SK-N-MC (cell line): ENCODE measurements around the gene PROSER3.

Experiments
- DNase-seq: peaks from one replicate; pipeline ENCODE4 v3.0.0-alpha.2; 2011; ENCODE audit warnings: low read depth, low spot score
- H3K27ac ChIP-seq: fragments of 200-600 bp; sonication (generic); 2 replicates; pipeline ENCODE4 v1.5.1; 2016; ENCODE audit warnings: mixed run types
- H3K36me3 ChIP-seq: fragments of 200-600 bp; sonication (generic); 2 replicates; pipeline ENCODE4 v1.6.1; 2017; ENCODE audit warnings: antibody characterized with exemption, low read length, mixed read lengths; ENCODE audit not compliant: insufficient read depth
- H3K4me3 ChIP-seq: fragments of 200-600 bp; sonication (generic); 2 replicates; pipeline ENCODE4 v1.5.1; 2016
- H3K9ac ChIP-seq: fragments of 200-600 bp; sonication (generic); 2 replicates; pipeline ENCODE4 v1.8.0; 2017; ENCODE audit warnings: mixed run types, mixed read lengths; ENCODE audit not compliant: insufficient read length
- H3K9me3 ChIP-seq: fragments of 200-600 bp; sonication (generic); 2 replicates; pipeline ENCODE4 v1.6.1; 2017; ENCODE audit warnings: low read depth, mild to moderate bottlenecking, antibody characterized with exemption, low read length, moderate library complexity, mixed read lengths
- EZH2 ChIP-seq: fragments of 200-600 bp; sonication (generic); IDR thresholded peaks from one replicate; pipeline ENCODE4 v1.6.1; 2017; ENCODE audit warnings: antibody characterized with exemption
- FOXP2 ChIP-seq: optimal IDR thresholded peaks from 2 replicates; pipeline ENCODE3; 2011; ENCODE audit warnings: mild to moderate bottlenecking, moderate library complexity; ENCODE audit not compliant: insufficient read depth; ENCODE audit errors: extremely low read length, control extremely low read depth
- POLR2AphosphoS5 ChIP-seq: IDR thresholded peaks from 2 replicates; pipeline ENCODE4 v1.6.1; 2012; ENCODE audit warnings: mild to moderate bottlenecking, low read depth, low read length, borderline replicate concordance

Gene PROSER3

DNA sequence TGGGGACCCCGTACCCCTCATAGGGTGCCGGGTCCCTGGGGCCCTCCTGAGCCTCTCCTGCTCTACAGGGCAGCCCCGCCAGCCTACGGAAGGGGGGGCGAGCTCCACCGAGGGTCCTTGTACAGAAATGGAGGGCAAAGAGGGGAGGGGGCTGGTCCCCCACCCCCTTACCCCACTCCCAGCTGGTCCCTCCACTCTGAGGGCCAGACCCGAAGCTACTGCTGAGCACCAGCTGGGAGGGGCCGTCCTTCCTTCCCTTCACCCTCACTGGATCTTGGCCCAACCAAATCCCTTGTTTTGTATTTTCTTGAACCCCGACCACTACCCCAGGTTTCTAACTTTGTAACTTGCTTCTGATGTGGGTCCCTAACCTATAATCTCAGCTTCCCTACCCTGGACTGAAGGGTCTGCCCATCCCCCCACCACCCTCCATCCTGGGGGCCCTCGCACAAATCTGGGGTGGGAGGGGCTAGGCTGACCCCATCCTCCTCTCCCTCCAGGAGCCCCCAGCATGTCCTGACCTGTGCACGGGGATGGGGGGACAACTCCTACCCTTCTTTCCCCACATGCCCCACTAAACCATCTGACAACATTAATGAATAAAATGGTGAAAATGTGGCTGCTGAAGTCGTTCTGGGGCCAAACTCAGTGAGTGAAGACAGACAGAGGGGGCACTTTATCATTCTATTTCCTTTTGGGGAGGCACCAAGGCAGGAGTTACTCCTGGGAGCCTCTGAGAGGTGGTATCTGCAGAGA lies 30.4 kb downstream of the PROSER3 start:
- Histone ChIP-seq H3K36me3 (no peaks in the 10 kb centered on the region), H3K4me3 (no peak overlapping the region), H3K9me3 (no peaks in the 10 kb centered on the region), H3K9ac (no peak overlapping the region), H3K27ac (no peak overlapping the region)
- TF ChIP-seq FOXP2 (no peak), POLR2AphosphoS5 (no peak), EZH2 (no peak)
- DNase-seq, result no peak

GRCh38 chr19:35789195-35789977 lies 31.4 kb downstream of the PROSER3 start:
- TF ChIP-seq POLR2AphosphoS5 (no peak), FOXP2 (no peak), EZH2 (no peak)

DNA sequence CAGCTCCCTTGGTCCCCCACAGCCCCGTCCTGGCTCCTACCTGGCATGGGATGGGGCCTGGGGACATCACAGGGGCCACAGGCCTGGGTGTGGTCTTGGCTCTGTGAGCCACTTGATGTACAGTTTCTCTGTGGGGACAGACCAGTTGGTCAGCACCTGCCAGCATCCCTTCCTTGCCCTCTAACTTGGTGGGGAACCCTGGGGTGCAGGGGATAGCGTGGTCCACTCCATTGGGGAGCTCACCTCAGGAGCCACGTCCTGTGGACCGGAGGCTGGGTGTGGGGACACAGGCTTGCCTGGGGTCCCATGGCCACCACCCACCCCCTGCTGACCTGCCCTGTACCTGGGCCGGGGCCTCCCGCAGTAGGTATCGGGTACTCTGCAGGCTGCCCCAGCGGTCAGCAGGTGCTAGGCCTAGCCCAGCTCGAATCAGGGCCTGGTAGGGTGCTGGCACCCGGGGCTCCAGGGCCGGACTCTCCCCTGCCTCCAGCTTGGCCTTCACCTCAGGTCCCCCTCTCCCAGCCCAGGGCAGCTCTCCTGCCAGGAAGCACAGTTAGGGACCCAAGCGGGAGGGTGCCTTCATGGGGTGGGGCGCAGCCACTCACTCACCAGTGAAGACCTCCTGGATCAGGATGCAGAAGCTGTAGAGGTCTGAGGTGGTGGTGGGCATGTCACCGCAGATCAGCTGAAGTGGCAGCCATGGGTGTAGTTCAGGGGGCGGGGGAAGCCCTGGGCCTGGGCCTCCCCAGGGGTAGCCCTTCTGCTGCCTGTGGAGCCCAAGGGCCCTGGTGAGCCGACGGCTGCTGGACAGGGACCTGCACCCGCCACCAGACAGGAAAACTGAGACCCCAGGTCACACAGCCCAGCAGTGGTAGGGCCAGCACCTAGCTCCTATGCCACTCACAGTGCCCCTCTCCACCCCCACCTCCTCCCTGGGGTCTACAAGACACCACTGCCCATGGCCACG lies 32.3 kb downstream of the PROSER3 start:
- H3K27ac ChIP-seq, result no peak overlapping the region

More at GRCh38 chr19:35789195-35789977, 31.4 kb downstream of the PROSER3 start:
- no peak overlapping the region for H3K27ac ChIP-seq
- H3K9ac ChIP-seq, result no peak overlapping the region
- no peaks in the 10 kb centered on the region for H3K36me3 ChIP-seq
- DNase-seq, result no peak
- H3K4me3 ChIP-seq, result no peak overlapping the region
- H3K9me3 ChIP-seq, result no peaks in the 10 kb centered on the region

DNA sequence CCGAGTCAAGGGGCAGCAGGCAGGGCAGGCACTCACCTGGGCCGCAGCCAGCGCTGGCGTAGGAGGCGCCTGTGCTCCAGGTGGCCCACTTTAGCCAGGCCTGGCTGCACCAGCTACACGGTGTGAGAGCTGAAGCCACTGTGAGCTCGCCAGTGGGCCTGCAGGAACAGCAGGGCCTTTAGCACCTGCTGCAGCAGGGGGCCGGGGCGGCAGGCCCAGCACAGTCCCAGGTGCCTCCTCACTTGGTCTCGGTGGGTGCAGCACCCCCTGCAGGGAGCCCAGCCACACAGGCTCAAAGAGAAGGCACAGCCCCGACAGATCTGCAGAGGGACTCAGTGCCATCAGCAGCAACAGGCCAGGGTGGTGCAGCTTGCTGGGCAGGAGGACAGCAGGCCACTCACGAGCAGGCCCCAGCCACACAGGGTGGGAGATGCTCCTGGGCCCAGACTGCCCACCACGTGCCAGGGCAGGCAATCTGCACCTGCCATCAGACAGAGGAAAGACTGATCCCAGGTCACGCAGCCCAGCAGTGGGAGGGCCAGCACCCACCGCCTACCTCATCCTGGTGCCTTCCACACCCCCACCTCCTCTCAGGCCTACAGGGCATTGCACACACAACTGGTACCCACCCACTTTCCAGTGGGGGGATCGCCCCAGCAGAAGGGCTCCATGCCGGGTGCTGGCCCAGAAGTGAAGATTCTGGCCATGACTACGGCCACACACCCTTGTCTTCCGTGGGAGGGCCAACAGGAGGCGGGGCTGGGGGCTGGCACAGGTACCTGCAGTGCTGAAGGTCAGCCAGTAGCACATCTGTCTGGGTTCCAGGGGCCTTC lies 33.2 kb downstream of the PROSER3 start:
- TF ChIP-seq EZH2, result no peak
- no peak for TF ChIP-seq FOXP2
- no peak for TF ChIP-seq POLR2AphosphoS5
- Histone ChIP-seq H3K9ac (no peak overlapping the region), H3K36me3 (no peaks in the 10 kb centered on the region), H3K4me3 (no peak overlapping the region), H3K9me3 (no peaks in the 10 kb centered on the region), H3K27ac (no peak overlapping the region)
- DNase-seq, result no peak

More for the DNA sequence above, 32.3 kb downstream of the PROSER3 start:
- Histone ChIP-seq H3K9ac (no peak overlapping the region), H3K36me3 (no peaks in the 10 kb centered on the region), H3K9me3 (no peaks in the 10 kb centered on the region), H3K4me3 (no peak overlapping the region)
- TF ChIP-seq EZH2 (no peak), FOXP2 (no peak), POLR2AphosphoS5 (no peak)
- DNase-seq, result no peak

DNA sequence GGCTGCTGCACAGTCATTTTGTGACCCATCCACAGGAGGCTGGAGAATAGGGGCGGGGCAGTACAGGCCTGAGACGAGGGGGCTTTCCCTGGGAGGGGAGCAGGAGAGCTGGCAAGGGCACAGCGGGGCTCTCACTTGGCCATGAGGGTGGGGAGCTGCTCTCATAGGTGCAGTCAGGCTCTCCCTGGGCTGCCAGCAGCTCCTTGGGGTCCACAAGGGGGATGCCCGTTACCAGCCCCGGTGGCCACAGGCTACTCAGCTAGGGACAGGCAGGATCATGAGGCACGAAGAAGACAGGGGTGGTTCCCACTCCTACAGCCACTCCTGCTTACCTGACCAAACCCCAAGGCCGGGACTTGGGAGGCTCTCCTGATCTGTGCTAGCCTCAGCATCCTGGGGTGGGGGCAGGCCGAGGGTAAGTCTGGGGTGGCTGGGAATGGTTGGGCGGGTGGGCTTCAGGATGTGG lies 33.9 kb downstream of the PROSER3 start:
- H3K9me3 ChIP-seq, result no peaks in the 10 kb centered on the region
- no peak overlapping the region for H3K9ac ChIP-seq
- no peak for DNase-seq
- no peak overlapping the region for H3K4me3 ChIP-seq
- TF ChIP-seq FOXP2 (no peak), POLR2AphosphoS5 (no peak)
- H3K36me3 ChIP-seq, result no peaks in the 10 kb centered on the region
- H3K27ac ChIP-seq, result no peak overlapping the region

DNA sequence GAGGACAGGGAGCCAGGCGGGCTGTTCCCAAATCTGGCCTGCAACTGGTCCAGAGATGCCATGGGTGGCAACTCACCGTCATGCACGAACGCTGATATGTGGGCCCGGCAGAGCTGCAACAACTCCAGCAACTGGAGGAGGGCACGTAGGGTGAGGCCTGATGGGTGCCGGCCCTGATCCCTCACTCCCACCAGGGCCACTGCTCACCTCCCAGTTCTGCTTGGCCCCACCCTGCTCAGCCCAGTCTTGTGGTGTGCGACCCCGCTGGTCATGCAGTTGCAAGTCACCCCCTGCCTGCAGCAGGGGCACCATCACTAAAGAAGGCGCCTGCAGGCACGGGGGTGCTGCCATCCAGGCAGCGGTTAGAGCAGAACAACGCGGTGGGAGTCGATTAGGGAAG lies 34.3 kb downstream of the PROSER3 start:
- no peak overlapping the region for H3K4me3 ChIP-seq
- H3K27ac ChIP-seq, result no peak overlapping the region
- DNase-seq, result no peak
- no peaks in the 10 kb centered on the region for H3K9me3 ChIP-seq
- TF ChIP-seq FOXP2 (no peak), POLR2AphosphoS5 (no peak), EZH2 (no peak)
- no peak overlapping the region for H3K9ac ChIP-seq
- H3K36me3 ChIP-seq, result no peaks in the 10 kb centered on the region

DNA sequence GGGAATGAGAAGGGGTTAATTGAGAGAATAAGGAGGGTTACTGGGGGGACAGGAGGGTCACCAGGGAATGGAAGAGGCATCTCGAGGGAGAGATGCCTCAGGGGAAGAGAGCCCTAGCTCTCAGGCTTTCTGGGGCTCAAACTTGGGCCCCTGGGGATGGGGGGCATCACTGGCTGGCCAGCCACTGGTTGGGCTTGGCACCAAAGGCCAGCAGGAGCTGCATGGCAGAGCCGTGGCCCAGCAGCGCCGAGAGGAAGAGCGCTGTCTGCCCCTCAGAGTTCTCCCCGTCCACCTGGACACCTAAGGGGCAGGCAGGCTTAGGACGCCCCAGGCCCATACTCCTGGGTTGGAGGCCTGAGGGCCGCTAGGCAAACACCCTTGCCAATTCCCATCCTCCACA lies 34.9 kb downstream of the PROSER3 start:
- H3K27ac ChIP-seq, result no peak overlapping the region
- DNase-seq, result no peak
- H3K9me3 ChIP-seq, result no peaks in the 10 kb centered on the region
- H3K4me3 ChIP-seq, result no peak overlapping the region
- no peaks in the 10 kb centered on the region for H3K36me3 ChIP-seq
- no peak for TF ChIP-seq EZH2
- TF ChIP-seq POLR2AphosphoS5, result no peak
- no peak for TF ChIP-seq FOXP2
- no peak overlapping the region for H3K9ac ChIP-seq
